Ovary (tissue), 9 donors: ENCODE results near the gene CXCR5. TPM values are rescaled to one million over a fixed set of nuclear protein-coding genes. Genes with fewer than 3 reads are reported as not detected.

Experiments used
- DNase-seq, 5 donors: peaks; one replicate each; pipeline ENCODE4 v3.0.0-alpha.2; 2019 to 2020
- H3K27ac ChIP-seq, 2 donors: fragments of 200-600 bp; one replicate each; pipeline versions ENCODE4 v1.5.1 to v1.8.0; 2019 to 2022
- H3K27me3 ChIP-seq: fragments of 200-600 bp; one replicate; pipeline ENCODE4 v1.8.0; 2022
- H3K36me3 ChIP-seq: fragments of 200-600 bp; sonication (generic); one replicate; pipeline ENCODE4 v1.5.1; 2019
- H3K4me1 ChIP-seq: one replicate; pipeline ENCODE4 v1.8.1; 2013; ENCODE audit warnings: mild to moderate bottlenecking, moderate library complexity; ENCODE audit not compliant: insufficient read depth
- H3K4me3 ChIP-seq: fragments of 200-600 bp; sonication (generic); one replicate; pipeline ENCODE4 v1.5.1; 2017
- H3K9me3 ChIP-seq, 2 donors: fragments of 200-600 bp in 1 of 2; sonication (generic) in 1 of 2; one replicate each; pipeline versions ENCODE4 v1.5.1 to v1.8.1; 2013 to 2019; ENCODE audit warnings: mild to moderate bottlenecking in 1 of 2, moderate library complexity in 1 of 2
- CTCF ChIP-seq, 3 donors: fragments of 450-650 bp in 2 of 3; fragments of 200-600 bp in 1 of 3; IDR thresholded peaks; one replicate each; pipeline versions ENCODE4 v1.5.1 to v1.8.0; 2016 to 2022; ENCODE audit warnings: antibody characterized with exemption in 3 of 3, mild to moderate bottlenecking in 1 of 3
- EP300 ChIP-seq: sonication (generic); formaldehyde crosslinking; IDR thresholded peaks from one replicate; pipeline ENCODE4 v1.6.1; 2017; ENCODE audit warnings: antibody characterized with exemption
- POLR2A ChIP-seq: fragments of 450-650 bp; IDR thresholded peaks from one replicate; pipeline ENCODE4 v1.6.1; 2017; ENCODE audit warnings: antibody characterized with exemption, mild to moderate bottlenecking, moderate library complexity
- WGBS, 3 donors: extraction: QIAGEN DNeasy Blood & Tissue Kit in 1 of 3; methylation state at CpG; one replicate each; pipeline versions ENCODE4 v1.1.5 to v1.1.7; 2013 to 2017; 5-methylcytosine and 5-hydroxymethylcytosine counted together
- intact Hi-C, 4 donors: fragments of 100-400 bp; cut with DNase I; formaldehyde crosslinking; loops; one replicate each; pipeline versions ENCODE4 v1.11.0 to v1.15.1; 2022 to 2023
- polyA plus RNA-seq, 2 donors: library from polyadenylated mRNA; stranded (reverse); fragments of 200-250 nt in 1 of 2; fragments of 350-450 nt in 1 of 2; fragmentation: Illumina TruSeq in 1 of 2; extraction: RNeasy Lipid Tissue Mini Kit (QIAGEN cat#74804) in 1 of 2; gene quantifications; one replicate each; pipeline ENCODE4 v1.2.3, GENCODE V29; 2013 to 2014
- total RNA-seq, 7 donors: library from RNA; depleted of rRNA in 2 of 7; stranded (reverse); fragments of >200 nt in 2 of 7; fragmentation: NEBNext Ultra II Directional in 3 of 7; extraction: Animal tissue kit (Norgen Biotek cat#: 25700) in 3 of 7; gene quantifications; one replicate each; pipeline versions ENCODE4 v1.1.0 to v1.2.4, GENCODE V29; 2016 to 2023
- donor health status: DM: no; HTN: no; CAD: no; lungs with moderate emphysema.
- donor health status: DM: no; HTN: no; CAD: no.
- donor health status: Bipolar disorder and iron deficiency.
- donor health status: DM: yes; HTN: yes; CAD: no.
- donor health status: DM: no; HTN: no; CAD: no.
- donor health status: DM: yes; HTN: yes; CAD: no.

CXCR5 gene
- total and polyA plus RNA-seq, 9 donors, result 0.05 to 0.17 TPM; not detected in 7

- H3K36me3 ChIP-seq, result no peaks in the 10 kb centered on the region
- no peaks in the 10 kb centered on the region for H3K27me3 ChIP-seq
- TF ChIP-seq CTCF (IDR thresholded peaks at IDR 0.05) (no peak), POLR2A (no peak), EP300 (no peak)
- H3K4me1 ChIP-seq, result peaks cover 7% of the 10 kb centered on the region
- H3K9me3 ChIP-seq, result no peaks in the 10 kb centered on the region
- no peak overlapping the region for H3K27ac ChIP-seq
- no peak overlapping the region for H3K4me3 ChIP-seq
- DNase-seq, result no peak
- intact Hi-C loops, result no loop called here
- 63 to 67% (median 66%) methylated on average over 8 of the region's 8 CpGs for WGBS, 3 donors
These were observed 9.3 kb downstream of the CXCR5 start for GRCh38 chr11:118892964-118893363.

GRCh38 chr11:118893662-118894061 is 10.0 kb downstream of the CXCR5 start:
- H3K27ac ChIP-seq, result no peak overlapping the region
- H3K27me3 ChIP-seq, result no peaks in the 10 kb centered on the region
- H3K4me1 ChIP-seq, result peaks cover 6% of the 10 kb centered on the region
- no peaks in the 10 kb centered on the region for H3K36me3 ChIP-seq
- H3K4me3 ChIP-seq, result no peak overlapping the region
- intact Hi-C loops, result no loop called here
- no peaks in the 10 kb centered on the region for H3K9me3 ChIP-seq
- peak in 1 of 5 donors; percentile 21 for DNase-seq
- 93 to 95% (median 94%) methylated on average over 22 of the region's 22 CpGs for WGBS, 3 donors
- TF ChIP-seq CTCF (IDR thresholded peaks at IDR 0.05) (no peak), POLR2A (no peak), EP300 (no peak)

GRCh38 chr11:118894192-118894591 is 10.5 kb downstream of the CXCR5 start:
- H3K4me3 ChIP-seq, result no peak overlapping the region
- no peaks in the 10 kb centered on the region for H3K36me3 ChIP-seq
- no peak for DNase-seq
- intact Hi-C loops, result no loop called here
- H3K27ac ChIP-seq, result no peak overlapping the region
- 91 to 93% (median 92%) methylated on average over 19 of the region's 19 CpGs for WGBS, 3 donors
- H3K9me3 ChIP-seq, result no peaks in the 10 kb centered on the region
- TF ChIP-seq POLR2A (no peak), CTCF (IDR thresholded peaks at IDR 0.05) (no peak)
- peaks cover 5% of the 10 kb centered on the region for H3K4me1 ChIP-seq
- H3K27me3 ChIP-seq, result no peaks in the 10 kb centered on the region

- Histone ChIP-seq H3K4me1 (peaks cover 1% of the 10 kb centered on the region), H3K36me3 (no peaks in the 10 kb centered on the region), H3K27ac (peak overlapping the region in 1 of 2 donors; percentile 17)
These were observed 11.7 kb downstream of the CXCR5 start for GRCh38 chr11:118895093-118896039.

More at GRCh38 chr11:118895093-118896039, 11.7 kb downstream of the CXCR5 start:
- Histone ChIP-seq H3K9me3 (no peaks in the 10 kb centered on the region), H3K27me3 (no peaks in the 10 kb centered on the region), H3K4me3 (no peak overlapping the region)
- WGBS, 3 donors, result 31 to 39% (median 37%) methylated on average over 25 to 26 of the region's 26 CpGs
- intact Hi-C loops, result no loop called here
- TF ChIP-seq POLR2A, result no peak
- TF ChIP-seq EP300, result no peak
- no peak for TF ChIP-seq CTCF (IDR thresholded peaks at IDR 0.05)
- peak in 3 of 5 donors; percentile 25 to 40 (median 35) for DNase-seq
